GM23248 (cell line): Measurements from ENCODE around the gene ITGB4. TPM values are rescaled to one million over a fixed set of nuclear protein-coding genes. Genes with fewer than 3 reads are reported as not detected.
A peak's percentile ranks its signal among the peaks of the same experiment; 100 is the strongest.

Experiments used
- DNase-seq: peaks from one replicate; pipeline ENCODE4 v3.0.0-alpha.2; 2015
- H2AFZ ChIP-seq: fragments of 200-600 bp; sonication (generic); 2 replicates; pipeline ENCODE4 v1.6.1; 2016; ENCODE audit warnings: antibody characterized with exemption
- H3F3A ChIP-seq: fragments of 200-600 bp; sonication (generic); 2 replicates; pipeline ENCODE4 v1.6.1; 2016; ENCODE audit warnings: mild to moderate bottlenecking, antibody characterized with exemption, mixed run types; ENCODE audit not compliant: insufficient read depth
- H3K27ac ChIP-seq: fragments of 200-600 bp; sonication (generic); 2 replicates; pipeline ENCODE4 v1.5.1; 2016; ENCODE audit warnings: mild to moderate bottlenecking
- H3K27me3 ChIP-seq: fragments of 200-600 bp; sonication (generic); replicated peaks from 2 replicates; pipeline ENCODE4 v1.6.1; 2016; ENCODE audit warnings: mild to moderate bottlenecking; ENCODE audit not compliant: insufficient read depth
- H3K36me3 ChIP-seq: fragments of 200-600 bp; sonication (generic); 2 replicates; pipeline ENCODE4 v1.6.1; 2016; ENCODE audit warnings: low read depth, mild to moderate bottlenecking
- H3K4me1 ChIP-seq: fragments of 200-600 bp; sonication (generic); 2 replicates; pipeline ENCODE4 v1.6.1; 2016; ENCODE audit warnings: mild to moderate bottlenecking; ENCODE audit not compliant: insufficient read depth
- H3K4me2 ChIP-seq: fragments of 200-600 bp; sonication (generic); one replicate; pipeline ENCODE4 v1.6.1; 2016; ENCODE audit warnings: mild to moderate bottlenecking; ENCODE audit not compliant: unreplicated experiment
- H3K4me3 ChIP-seq: fragments of 200-600 bp; sonication (generic); 2 replicates; pipeline ENCODE4 v1.5.1; 2016; ENCODE audit warnings: mild to moderate bottlenecking
- H3K79me2 ChIP-seq: fragments of 200-600 bp; sonication (generic); 2 replicates; pipeline ENCODE4 v1.6.1; 2016; ENCODE audit warnings: mild to moderate bottlenecking; ENCODE audit not compliant: insufficient read depth
- H3K9ac ChIP-seq: fragments of 200-600 bp; sonication (generic); 2 replicates; pipeline ENCODE4 v1.6.1; 2016; ENCODE audit warnings: mild to moderate bottlenecking
- H3K9me2 ChIP-seq: fragments of 200-600 bp; sonication (generic); 2 replicates; pipeline ENCODE4 v1.6.1; 2016; ENCODE audit warnings: mixed run types, mild to moderate bottlenecking, moderate library complexity; ENCODE audit not compliant: insufficient read depth
- H3K9me3 ChIP-seq: fragments of 200-600 bp; sonication (generic); one replicate; pipeline ENCODE4 v1.6.1; 2017; ENCODE audit warnings: low read depth
- H4K20me1 ChIP-seq: fragments of 200-600 bp; sonication (generic); 2 replicates; pipeline ENCODE4 v1.6.0; 2016; ENCODE audit not compliant: insufficient read depth
- EZH2 ChIP-seq: fragments of 200-600 bp; sonication (generic); IDR thresholded peaks from 2 replicates; pipeline ENCODE4 v1.6.1; 2018; ENCODE audit warnings: antibody characterized with exemption, mild to moderate bottlenecking; ENCODE audit not compliant: insufficient read depth, poor library complexity, severe bottlenecking
- EZH2phosphoT487 ChIP-seq: fragments of 200-600 bp; sonication (generic); IDR thresholded peaks from 2 replicates; pipeline ENCODE4 v1.6.1; 2018; ENCODE audit warnings: antibody characterized with exemption, moderate library complexity, mild to moderate bottlenecking, low read depth; ENCODE audit not compliant: insufficient read depth
- WGBS, 2 experiments: methylation state at CpG; one replicate each; pipeline ENCODE4 v1.1.6; 2015 to 2017; ENCODE audit warnings: low lambda C conversion rate in 2 of 2, low coverage in 1 of 2; ENCODE audit errors: missing lambda C conversion rate in 2 of 2; 5-methylcytosine and 5-hydroxymethylcytosine counted together
- in situ Hi-C: fragments of 300-500 bp; cut with MboI; formaldehyde crosslinking; loops from 2 replicates; pipeline ENCODE4 v1.15.0; 2020
- polyA plus RNA-seq: library from polyadenylated mRNA; unstranded; fragments of >200 nt; fragmentation: Nextera tagmentation; extraction: Ambion mirVana; gene quantifications from 2 replicates; pipeline ENCODE4 v1.2.1, GENCODE V29; 2016
- total RNA-seq: library from RNA; depleted of rRNA; stranded (reverse); fragments of >200 nt; shearing (Covaris generic); gene quantifications from 2 replicates; pipeline ENCODE4 v1.2.3, GENCODE V29; 2014

The ITGB4 gene
- total and polyA plus RNA-seq, 2 experiments from 2014 or later: under 0.01 to 1.5 TPM

GRCh38 chr17:75738218-75738802 is 17.1 kb downstream of the ITGB4 start:
- Histone ChIP-seq H3K79me2 (no peaks in the 10 kb centered on the region), H3K9me2 (no peaks in the 10 kb centered on the region), H3K4me1 (no peaks in the 10 kb centered on the region), H3K36me3 (no peaks in the 10 kb centered on the region), H3K27ac (no peak overlapping the region), H3K9me3 (no peaks in the 10 kb centered on the region), H3K4me3 (no peak overlapping the region), H2AFZ (no peak overlapping the region), H3K27me3 (no peaks in the 10 kb centered on the region), H3F3A (no peaks in the 10 kb centered on the region), H3K4me2 (no peak overlapping the region), H4K20me1 (no peaks in the 10 kb centered on the region), H3K9ac (no peak overlapping the region)
- TF ChIP-seq EZH2phosphoT487 (no peak), EZH2 (no peak)
- in situ Hi-C loops: loop anchor here (25.0 kb wide), 1 partner anchor 301 kb away; no protein-coding TSS in a partner anchor
- peak; percentile 55 for DNase-seq
- WGBS, 2 experiments: 59 to 60% methylated on average over 14 of the region's 14 CpGs

GRCh38 chr17:75739174-75739573 is 17.9 kb downstream of the ITGB4 start:
- H3K79me2 ChIP-seq: no peaks in the 10 kb centered on the region
- H3K4me3 ChIP-seq: no peak overlapping the region
- H3K9me3 ChIP-seq: no peaks in the 10 kb centered on the region
- DNase-seq: no peak
- H3K9me2 ChIP-seq: no peaks in the 10 kb centered on the region
- H3K4me2 ChIP-seq: no peak overlapping the region
- no peak overlapping the region for H2AFZ ChIP-seq
- H4K20me1 ChIP-seq: no peaks in the 10 kb centered on the region
- 95% methylated on average over 7 of the region's 7 CpGs for WGBS, 2 experiments
- H3K27ac ChIP-seq: no peak overlapping the region
- no peaks in the 10 kb centered on the region for H3K27me3 ChIP-seq
- no peaks in the 10 kb centered on the region for H3K36me3 ChIP-seq
- no peaks in the 10 kb centered on the region for H3K4me1 ChIP-seq
- TF ChIP-seq EZH2phosphoT487: no peak
- TF ChIP-seq EZH2: no peak
- no peaks in the 10 kb centered on the region for H3F3A ChIP-seq
- in situ Hi-C loops: loop anchor here (25.0 kb wide), 1 partner anchor 302 kb away; no protein-coding TSS in a partner anchor
- no peak overlapping the region for H3K9ac ChIP-seq

GRCh38 chr17:75739801-75740200 is 18.5 kb downstream of the ITGB4 start:
- TF ChIP-seq EZH2phosphoT487 (no peak), EZH2 (no peak)
- H3K9ac ChIP-seq: no peak overlapping the region
- no peaks in the 10 kb centered on the region for H3K4me1 ChIP-seq
- no peak overlapping the region for H3K4me2 ChIP-seq
- no peaks in the 10 kb centered on the region for H3K27me3 ChIP-seq
- no peak overlapping the region for H2AFZ ChIP-seq
- WGBS, 2 experiments: 93 to 94% methylated on average over 13 to 14 of the region's 14 CpGs
- in situ Hi-C loops: loop anchor here (25.0 kb wide), 1 partner anchor 302 kb away; no protein-coding TSS in a partner anchor
- H3K9me3 ChIP-seq: no peaks in the 10 kb centered on the region
- H3K9me2 ChIP-seq: no peaks in the 10 kb centered on the region
- no peak overlapping the region for H3K27ac ChIP-seq
- no peaks in the 10 kb centered on the region for H3F3A ChIP-seq
- H3K79me2 ChIP-seq: no peaks in the 10 kb centered on the region
- no peaks in the 10 kb centered on the region for H3K36me3 ChIP-seq
- DNase-seq: no peak
- H3K4me3 ChIP-seq: no peak overlapping the region
- H4K20me1 ChIP-seq: no peaks in the 10 kb centered on the region

GRCh38 chr17:75740215-75740614 is 19.0 kb downstream of the ITGB4 start:
- in situ Hi-C loops: loop anchor here (25.0 kb wide), 1 partner anchor 303 kb away; no protein-coding TSS in a partner anchor

GRCh38 chr17:75740631-75741077 is 19.4 kb downstream of the ITGB4 start:
- in situ Hi-C loops: loop anchor here (25.0 kb wide), 1 partner anchor 303 kb away; no protein-coding TSS in a partner anchor

More at GRCh38 chr17:75740215-75740614, 19.0 kb downstream of the ITGB4 start:
- Histone ChIP-seq H3K79me2 (no peaks in the 10 kb centered on the region), H3K36me3 (no peaks in the 10 kb centered on the region), H3K9me2 (no peaks in the 10 kb centered on the region), H3K4me2 (no peak overlapping the region), H3K9ac (no peak overlapping the region), H3K27ac (no peak overlapping the region), H3K27me3 (no peaks in the 10 kb centered on the region), H3F3A (no peaks in the 10 kb centered on the region), H3K4me3 (no peak overlapping the region), H3K9me3 (no peaks in the 10 kb centered on the region), H2AFZ (no peak overlapping the region), H4K20me1 (no peaks in the 10 kb centered on the region), H3K4me1 (no peaks in the 10 kb centered on the region)
- DNase-seq: no peak
- WGBS, 2 experiments: 81 to 84% methylated on average over 17 of the region's 17 CpGs
- TF ChIP-seq EZH2: no peak
- no peak for TF ChIP-seq EZH2phosphoT487

More at GRCh38 chr17:75740631-75741077, 19.4 kb downstream of the ITGB4 start:
- no peak overlapping the region for H3K9ac ChIP-seq
- H3K36me3 ChIP-seq: no peaks in the 10 kb centered on the region
- no peaks in the 10 kb centered on the region for H4K20me1 ChIP-seq
- H3K4me3 ChIP-seq: no peak overlapping the region
- H3K27ac ChIP-seq: no peak overlapping the region
- H3K27me3 ChIP-seq: no peaks in the 10 kb centered on the region
- H3K9me2 ChIP-seq: no peaks in the 10 kb centered on the region
- H3F3A ChIP-seq: no peaks in the 10 kb centered on the region
- no peaks in the 10 kb centered on the region for H3K9me3 ChIP-seq
- no peak for DNase-seq
- no peaks in the 10 kb centered on the region for H3K4me1 ChIP-seq
- H3K79me2 ChIP-seq: no peaks in the 10 kb centered on the region
- H3K4me2 ChIP-seq: no peak overlapping the region
- no peak for TF ChIP-seq EZH2phosphoT487
- TF ChIP-seq EZH2: no peak
- WGBS, 2 experiments: 75 to 83% methylated on average over 15 of the region's 17 CpGs
- no peak overlapping the region for H2AFZ ChIP-seq
